ENCODE results near the gene FOXS1. TPM values are rescaled to one million over a fixed set of nuclear protein-coding genes. Genes with fewer than 3 reads are reported as not detected.

FOXS1 gene
- total RNA-seq, 4 donors from 2014 or later = 0.32 to 0.38 TPM; not detected in 2

DNA sequence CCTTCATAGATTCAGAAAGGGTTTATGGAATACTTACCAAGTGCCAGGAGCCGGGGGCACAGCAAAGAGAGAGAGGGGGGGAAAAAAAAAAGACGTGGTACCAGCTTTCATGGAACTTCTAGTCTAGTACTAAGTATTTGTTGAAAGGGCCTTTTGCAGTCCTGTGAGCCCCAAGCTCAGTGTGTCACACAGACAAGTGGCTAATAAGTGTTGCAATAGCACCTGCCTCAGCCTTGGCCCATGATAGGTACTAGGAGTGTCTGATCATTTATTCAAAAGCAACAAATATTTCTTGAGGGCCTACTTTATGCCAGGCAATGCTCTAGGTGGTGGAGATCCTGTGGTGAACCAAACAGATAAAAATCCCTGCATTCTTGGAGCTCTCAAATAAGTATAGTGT, 18.3 kb downstream of the FOXS1 start:
- no peak overlapping the region for H3K4me3 ChIP-seq
- no peaks in the 10 kb centered on the region for H3K36me3 ChIP-seq
- intact Hi-C loops (cut with DNase I) = loop anchor here (10.0 kb wide), 1 partner anchor 198 kb away; no protein-coding TSS in a partner anchor
- no peaks in the 10 kb centered on the region for H3K9me3 ChIP-seq
- H3K4me1 ChIP-seq = peaks cover 7 to 13% (median 9%) of the 10 kb centered on the region in 3 donors
- WGBS, 2 donors = 48 to 71% methylated on average over 2 of the region's 2 CpGs
- no peak for TF ChIP-seq CTCF (IDR thresholded peaks at IDR 0.05)
- no peak for TF ChIP-seq POLR2A (IDR thresholded peaks at IDR 0.05)
- no peaks in the 10 kb centered on the region for H3K27me3 ChIP-seq
- H3K27ac ChIP-seq = no peak overlapping the region
- DNase-seq = no peak

DNA sequence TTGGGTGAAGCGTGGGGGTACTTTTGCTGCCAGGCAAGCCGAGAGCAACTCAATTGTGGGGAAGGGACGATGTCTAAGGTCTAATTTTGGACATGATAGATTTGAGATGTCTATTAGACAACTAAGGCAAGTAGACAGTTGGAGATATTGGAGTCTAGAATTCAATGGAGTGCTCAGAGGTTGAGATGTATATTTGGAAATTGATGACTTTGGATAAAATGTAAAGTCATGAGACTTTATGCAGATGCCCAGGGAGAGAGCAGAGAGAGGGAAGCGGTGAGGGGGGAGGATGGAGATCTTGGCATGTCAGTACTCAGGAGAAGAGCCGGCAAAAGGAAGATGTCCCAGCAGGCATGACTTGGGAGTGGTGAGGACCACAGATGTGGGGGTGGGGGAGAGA, 19.3 kb downstream of the FOXS1 start:
- H3K4me3 ChIP-seq = no peak overlapping the region
- no peaks in the 10 kb centered on the region for H3K36me3 ChIP-seq
- peaks cover 0 to 3% (median 0%) of the 10 kb centered on the region in 4 donors for H3K27me3 ChIP-seq
- DNase-seq = no peak
- peaks cover 7 to 13% (median 9%) of the 10 kb centered on the region in 3 donors for H3K4me1 ChIP-seq
- WGBS, 2 donors = 71 to 89% methylated on average over 5 of the region's 5 CpGs
- H3K9me3 ChIP-seq = no peaks in the 10 kb centered on the region
- intact Hi-C loops (cut with DNase I) = loop anchor here (10.0 kb wide), 1 partner anchor 199 kb away; no protein-coding TSS in a partner anchor
- TF ChIP-seq CTCF (IDR thresholded peaks at IDR 0.05) (no peak), POLR2A (IDR thresholded peaks at IDR 0.05) (no peak)
- H3K27ac ChIP-seq = no peak overlapping the region

- H3K36me3 ChIP-seq = no peaks in the 10 kb centered on the region
- WGBS, 2 donors = 73 to 85% methylated on average over 14 of the region's 14 CpGs
- H3K9me3 ChIP-seq = no peaks in the 10 kb centered on the region
- TF ChIP-seq POLR2A (IDR thresholded peaks at IDR 0.05) (no peak), CTCF (IDR thresholded peaks at IDR 0.05) (no peak)
- no peak for DNase-seq
- intact Hi-C loops (cut with DNase I) = loop anchor here (10.0 kb wide), 1 partner anchor 200 kb away; no protein-coding TSS in a partner anchor
- H3K27ac ChIP-seq = no peak overlapping the region
- H3K4me3 ChIP-seq = no peak overlapping the region
- peaks cover 7 to 13% (median 9%) of the 10 kb centered on the region in 3 donors for H3K4me1 ChIP-seq
- H3K27me3 ChIP-seq = peaks cover 0 to 7% (median 0%) of the 10 kb centered on the region in 4 donors
Measured at GRCh38 chr20:31824554-31825313, 20.7 kb downstream of the FOXS1 start.

- DNase-seq = no peak
- Histone ChIP-seq H3K27me3 (peaks cover 0 to 7% (median 0%) of the 10 kb centered on the region in 4 donors), H3K9me3 (no peaks in the 10 kb centered on the region), H3K4me1 (peaks cover 7 to 13% (median 9%) of the 10 kb centered on the region in 3 donors), H3K36me3 (no peaks in the 10 kb centered on the region), H3K4me3 (no peak overlapping the region), H3K27ac (no peak overlapping the region)
- intact Hi-C loops (cut with DNase I) = loop anchor here (10.0 kb wide), 1 partner anchor 201 kb away; no protein-coding TSS in a partner anchor
- WGBS, 2 donors = no CpG with 5 or more reads among the region's 4 CpGs
- TF ChIP-seq POLR2A (IDR thresholded peaks at IDR 0.05) = no peak
- no peak for TF ChIP-seq CTCF (IDR thresholded peaks at IDR 0.05)
Measured at GRCh38 chr20:31824125-31824485, 21.3 kb downstream of the FOXS1 start.

GRCh38 chr20:31823360-31824124, 21.9 kb downstream of the FOXS1 start:
- intact Hi-C loops (cut with DNase I) = loop anchor here (10.0 kb wide), 1 partner anchor 201 kb away; no protein-coding TSS in a partner anchor
- H3K9me3 ChIP-seq = no peaks in the 10 kb centered on the region
- peaks cover 0 to 7% (median 0%) of the 10 kb centered on the region in 4 donors for H3K27me3 ChIP-seq
- TF ChIP-seq POLR2A (IDR thresholded peaks at IDR 0.05) = no peak
- TF ChIP-seq CTCF (IDR thresholded peaks at IDR 0.05) = no peak
- DNase-seq = no peak
- peaks cover 7 to 13% (median 9%) of the 10 kb centered on the region in 3 donors for H3K4me1 ChIP-seq
- no peak overlapping the region for H3K4me3 ChIP-seq
- 35 to 69% methylated on average over 6 of the region's 14 CpGs for WGBS, 2 donors
- H3K36me3 ChIP-seq = no peaks in the 10 kb centered on the region
- H3K27ac ChIP-seq = no peak overlapping the region

Data from esophagus squamous epithelium (tissue), 5 donors.